ENCODE results near the gene EVPL.
"Not testable (repeated sequence)": the region's sequence is repeated elsewhere in the genome, so short reads cannot be mapped to it uniquely, and the experiment has no call there.

The EVPL gene

DNA sequence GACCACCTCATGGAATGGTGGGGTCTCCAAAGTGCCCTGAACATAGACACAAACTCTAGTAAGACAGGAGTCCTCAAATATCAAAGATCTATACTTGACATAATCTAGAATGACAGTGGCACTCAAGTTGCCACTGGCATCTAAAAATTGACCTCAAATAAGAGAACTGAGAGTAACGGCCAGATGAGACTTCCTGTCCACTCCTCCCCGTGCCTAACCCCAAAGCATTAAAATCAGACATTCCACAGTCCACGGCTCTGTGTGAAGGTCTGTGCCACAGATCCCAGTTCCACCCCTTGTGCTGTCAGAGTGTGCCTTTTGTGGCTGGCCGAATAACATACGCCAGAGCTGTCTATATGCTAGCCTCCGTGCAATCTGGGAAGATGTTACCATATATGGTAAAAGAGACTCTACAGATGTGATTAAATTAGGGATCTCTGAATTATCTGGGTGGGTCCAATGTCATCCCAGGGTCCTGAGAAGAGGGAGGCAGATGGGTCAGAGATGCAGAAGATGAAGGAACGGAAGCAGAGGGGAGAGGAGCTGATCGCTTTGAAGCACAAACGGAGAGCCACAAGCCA is 21.0 kb upstream of the EVPL start:
- DNase-seq (ENCODE audit: low spot score): no peak

- no peak for DNase-seq (ENCODE audit: low spot score)
These were observed 19.0 kb upstream of the EVPL start for GRCh38 chr17:76046064-76046463.

DNA sequence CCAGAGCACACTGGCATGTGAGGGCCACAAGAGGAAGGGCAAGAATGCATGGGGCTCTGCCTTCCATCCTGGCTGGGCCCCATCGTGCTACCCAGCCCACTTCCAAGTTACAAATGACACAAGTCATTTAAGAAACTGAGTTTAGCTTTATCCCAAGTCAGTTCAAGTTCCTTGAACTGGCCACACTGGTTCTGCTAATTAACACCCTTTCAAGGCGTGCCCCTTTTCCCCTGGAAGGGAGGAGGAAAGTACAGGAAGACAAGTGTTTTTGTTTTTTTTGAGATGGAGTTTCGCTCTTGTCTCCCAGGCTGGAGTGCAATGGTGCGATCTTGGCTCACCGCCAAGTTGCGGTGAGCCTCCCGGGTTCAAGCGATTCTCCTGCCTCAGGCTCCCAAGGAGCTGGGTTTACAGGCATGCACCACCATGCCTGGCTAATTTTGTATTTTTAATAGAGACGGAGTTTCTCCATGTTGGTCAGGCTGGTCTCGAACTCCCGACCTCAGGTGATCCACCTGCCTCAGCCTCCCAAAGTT is 17.4 kb upstream of the EVPL start:
- not testable (repeated sequence) for DNase-seq (ENCODE audit: low spot score)

DNA sequence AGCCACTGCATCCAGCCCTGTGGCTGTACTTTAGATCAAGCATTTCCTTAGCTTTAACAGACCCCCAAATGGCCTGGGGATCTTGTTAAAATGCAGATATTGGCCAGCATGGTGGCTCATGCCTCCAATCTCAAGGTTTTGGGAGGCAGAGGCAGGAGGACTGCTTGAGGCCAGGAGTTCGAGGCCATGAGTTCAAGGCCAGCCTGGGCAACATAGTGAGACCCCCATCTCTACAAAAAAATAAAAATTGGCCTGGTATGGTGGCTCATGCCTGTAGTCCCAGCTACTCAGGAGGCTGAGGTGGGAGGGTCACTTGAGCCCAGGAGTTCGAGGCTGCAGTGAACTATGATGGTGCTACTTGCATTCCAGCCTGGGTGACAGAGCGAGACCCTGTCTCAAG is 15.8 kb upstream of the EVPL start:
- not testable (repeated sequence) for DNase-seq (ENCODE audit: low spot score)

- DNase-seq (ENCODE audit: low spot score): no peak
These were observed 13.3 kb upstream of the EVPL start for GRCh38 chr17:76040376-76040775.

- no peak for DNase-seq (ENCODE audit: low spot score)
These were observed 12.0 kb upstream of the EVPL start for GRCh38 chr17:76039121-76039520.

DNA sequence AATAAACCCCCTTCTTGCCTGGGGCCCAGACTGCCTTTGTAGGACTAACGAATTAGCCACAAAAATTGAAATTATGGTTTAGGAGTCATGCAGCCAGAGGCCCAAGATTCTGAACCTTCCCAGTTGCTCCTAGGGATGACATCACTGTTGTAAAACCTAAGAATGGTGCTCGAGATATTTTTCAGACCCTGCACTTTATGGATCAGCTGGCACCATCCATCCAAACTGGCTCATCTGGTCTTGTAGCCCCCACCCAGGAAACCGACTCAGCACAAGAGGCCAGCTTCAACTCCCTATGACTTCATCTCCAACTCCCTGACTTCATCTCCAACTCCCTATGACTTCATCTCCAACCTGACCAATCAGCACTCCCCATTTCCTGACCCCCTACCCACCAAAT is 10.9 kb upstream of the EVPL start:
- DNase-seq (ENCODE audit: low spot score): no peak

- DNase-seq (ENCODE audit: low spot score): no peak
These were observed 9.6 kb upstream of the EVPL start for GRCh38 chr17:76036497-76037261.

GRCh38 chr17:76034428-76035350 is 7.6 kb upstream of the EVPL start:
- DNase-seq (ENCODE audit: low spot score): no peak

- no peak for DNase-seq (ENCODE audit: low spot score)
These were observed 6.0 kb upstream of the EVPL start for GRCh38 chr17:76033139-76033538.

DNA sequence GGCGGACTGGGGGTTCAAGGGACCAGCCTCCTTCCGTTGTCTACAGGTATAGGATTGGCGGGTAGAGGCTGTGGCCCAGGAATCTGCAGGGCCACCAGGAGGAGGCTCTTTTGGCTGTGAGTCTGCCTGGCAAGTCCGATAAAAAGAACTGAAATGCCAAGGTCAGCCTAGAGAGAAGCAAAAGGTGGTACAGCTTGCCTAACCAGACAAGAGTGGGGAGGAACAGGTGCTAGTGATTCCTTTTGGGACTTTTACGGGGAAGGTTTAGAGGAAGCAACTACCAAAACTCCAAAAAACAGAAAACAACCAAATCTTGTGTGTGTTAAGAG is 5.6 kb upstream of the EVPL start:
- no peak for DNase-seq (ENCODE audit: low spot score)

GRCh38 chr17:76032073-76032779 is 5.1 kb upstream of the EVPL start:
- no peak for DNase-seq (ENCODE audit: low spot score)

- DNase-seq (ENCODE audit: low spot score): no peak
These were observed 370 bp downstream of the EVPL start for GRCh38 chr17:76026714-76027158.

- DNase-seq (ENCODE audit: low spot score): no peak
These were observed 1.8 kb downstream of the EVPL start for GRCh38 chr17:76025294-76025693.

GRCh38 chr17:76024353-76024752 is 2.8 kb downstream of the EVPL start:
- no peak for DNase-seq (ENCODE audit: low spot score)

GRCh38 chr17:76023900-76024237 is 3.2 kb downstream of the EVPL start:
- no peak for DNase-seq (ENCODE audit: low spot score)

DNA sequence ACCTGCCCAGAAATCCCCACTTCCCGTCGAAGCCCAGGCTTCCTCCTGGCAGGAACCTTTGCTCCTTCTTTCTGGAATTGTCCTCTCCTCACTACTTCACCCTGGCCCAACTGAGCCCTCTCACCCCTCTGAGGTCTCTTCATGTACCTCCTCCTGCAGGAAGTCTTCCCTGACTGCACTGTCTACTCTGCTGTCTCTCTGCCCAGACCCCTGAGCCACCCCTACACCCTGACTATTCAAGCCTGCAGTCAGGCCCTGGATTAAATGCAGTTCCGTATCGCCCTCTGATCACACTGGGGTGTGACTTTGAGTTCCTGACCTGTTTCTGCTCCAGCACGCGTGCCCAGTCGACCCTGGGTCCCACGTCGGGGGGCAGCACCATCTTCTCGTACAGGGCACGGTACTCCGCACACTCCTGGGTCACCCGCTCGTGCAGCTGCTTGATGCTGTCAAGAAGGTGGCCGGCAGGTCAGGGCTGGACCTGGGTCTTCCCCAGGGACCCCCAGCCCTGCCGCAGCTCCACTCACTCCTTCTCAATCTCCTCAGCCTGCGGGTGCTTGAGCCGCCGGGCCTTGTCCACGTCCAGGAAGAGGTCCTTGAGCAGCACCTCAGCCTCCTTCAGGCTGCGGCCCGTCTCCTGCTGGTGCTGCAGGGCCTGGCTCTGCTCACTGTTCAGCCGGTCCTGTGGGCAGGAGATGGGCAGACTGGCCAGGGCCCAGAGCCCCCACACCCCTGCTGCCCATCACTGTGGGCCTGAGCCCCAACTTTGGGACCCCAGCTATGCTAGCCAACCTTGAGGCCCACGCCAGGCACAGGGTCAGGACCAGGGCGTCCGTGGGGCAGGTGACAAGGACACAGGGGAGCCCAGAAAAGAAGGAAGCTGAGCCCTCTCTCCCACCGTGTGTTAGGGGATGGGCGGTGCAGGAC is 3.9 kb downstream of the EVPL start:
- no peak for DNase-seq (ENCODE audit: low spot score)

- no peak for DNase-seq (ENCODE audit: low spot score)
These were observed 4.8 kb downstream of the EVPL start for GRCh38 chr17:76022285-76022684.

- no peak for DNase-seq (ENCODE audit: low spot score)
These were observed 7.2 kb downstream of the EVPL start for GRCh38 chr17:76019833-76020467.

- DNase-seq (ENCODE audit: low spot score): no peak
These were observed 8.3 kb downstream of the EVPL start for GRCh38 chr17:76018801-76019200.

GRCh38 chr17:76018340-76018680 is 8.8 kb downstream of the EVPL start:
- DNase-seq (ENCODE audit: low spot score): no peak

All from D341Med (cell line).